Renal cortex interstitium (tissue), 11 donors: Measurements from ENCODE around the gene UVSSA. TPM values are rescaled to one million over a fixed set of nuclear protein-coding genes. Genes with fewer than 3 reads are reported as not detected.

Experiments used
- DNase-seq, 11 donors: peaks; one replicate each; pipeline ENCODE4 v3.0.0-alpha.2; 2013; ENCODE audit warnings: low read depth in 9 of 11, low spot score in 4 of 11; ENCODE audit errors: extremely low read depth in 1 of 11
- polyA plus RNA-seq, 3 donors: library from polyadenylated mRNA; unstranded; fragments of 120-200 nt; gene quantifications; one replicate each; pipeline ENCODE4 v1.2.1, GENCODE V29; 2013; ENCODE audit not compliant: insufficient read length in 3 of 3

The UVSSA gene
- polyA plus RNA-seq, 3 donors, result 8.4 to 36.6 (median 9.2) TPM

DNA sequence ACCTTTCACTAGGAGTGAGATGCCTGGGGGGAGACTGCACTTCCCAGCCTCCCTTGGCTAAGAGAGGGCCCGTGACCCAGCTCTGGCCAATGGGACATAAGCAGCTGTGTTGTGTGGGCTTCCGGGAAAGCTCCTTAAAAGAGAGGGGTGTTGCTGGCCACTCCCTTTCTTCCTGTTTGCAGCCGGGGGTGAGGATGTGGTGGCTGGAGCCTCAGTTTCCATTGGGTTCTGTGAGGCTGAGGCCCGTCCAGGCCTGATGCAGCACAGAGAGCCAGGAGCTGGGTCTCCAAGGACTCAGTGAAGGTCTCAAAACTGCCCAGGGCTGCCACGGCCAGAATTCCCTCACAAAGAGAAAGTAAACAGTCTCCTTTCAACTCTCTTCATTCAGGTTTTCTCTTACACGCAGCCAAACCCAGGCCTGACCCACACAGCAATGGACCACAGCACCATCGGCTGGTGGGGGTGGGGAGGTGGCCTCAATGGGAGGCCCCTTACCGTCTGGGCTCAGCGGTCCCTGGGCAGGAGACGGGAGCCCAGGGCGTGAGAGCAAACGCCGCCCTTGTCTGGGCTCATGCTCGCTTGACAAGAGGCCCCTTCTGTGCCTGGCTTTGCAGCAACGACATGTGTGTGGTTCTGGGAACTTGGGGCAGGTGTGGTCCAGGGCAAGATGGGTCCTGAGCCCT, 52.6 kb downstream of the UVSSA start:
- DNase-seq, result no peak

DNA sequence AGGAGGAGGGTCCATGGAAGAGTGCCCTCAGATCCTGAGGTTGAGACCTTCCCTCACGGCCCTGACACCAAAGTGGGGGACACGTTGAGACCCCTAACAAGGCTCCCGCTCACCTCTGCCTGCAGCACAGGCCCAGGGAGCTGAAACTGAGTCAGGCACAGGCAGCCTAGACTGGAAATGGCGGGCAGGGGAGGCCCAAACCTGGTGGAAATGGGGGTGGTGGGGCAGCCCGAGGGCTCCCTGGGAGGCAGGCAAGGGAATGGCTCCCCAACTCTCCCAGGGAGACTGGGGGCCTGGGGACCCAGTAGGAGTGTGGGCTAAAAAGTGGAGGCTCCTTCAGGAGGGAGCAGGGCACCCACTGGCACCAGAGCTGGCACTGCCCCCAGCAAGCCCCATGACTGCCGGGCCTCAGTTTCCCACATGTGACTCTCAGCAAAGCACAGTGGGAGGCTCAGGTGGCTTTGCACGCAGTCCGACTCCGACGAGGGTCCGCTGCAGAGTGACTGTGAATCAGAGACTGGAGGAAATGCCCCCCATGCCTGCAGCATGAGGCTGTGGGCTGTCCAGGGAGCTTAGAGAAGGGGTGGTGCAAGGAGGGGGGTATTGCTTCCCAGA, 53.3 kb downstream of the UVSSA start:
- DNase-seq, result no peak

DNA sequence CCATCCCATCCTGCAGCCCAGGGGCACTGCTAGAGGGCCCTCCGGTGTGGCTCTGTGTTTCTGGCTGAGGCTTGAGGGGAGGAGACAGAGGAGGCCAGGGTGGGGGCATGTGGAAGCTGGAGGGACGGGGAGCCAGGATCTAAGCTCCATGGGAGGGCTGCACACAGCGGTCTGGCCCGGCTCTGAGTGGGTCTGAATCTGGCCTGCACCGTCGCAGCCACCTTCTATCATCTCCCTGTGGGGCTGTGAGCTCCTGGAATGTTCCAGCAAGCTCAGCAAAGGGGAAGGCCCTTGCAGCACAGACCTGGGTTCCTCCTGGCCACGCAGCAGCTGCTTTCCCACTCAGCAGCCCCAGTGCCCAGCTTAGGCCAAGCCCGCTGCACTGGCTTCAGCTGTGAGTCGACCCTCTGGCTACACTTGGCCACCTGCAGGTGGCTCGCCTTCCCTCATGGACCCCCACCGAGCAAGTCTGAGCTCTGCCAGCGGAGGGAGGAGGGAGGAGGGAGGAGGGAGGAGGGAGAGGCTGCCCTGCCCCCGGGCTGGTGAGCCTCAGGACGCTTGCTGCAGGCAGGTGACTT, 53.9 kb downstream of the UVSSA start:
- no peak for DNase-seq

DNA sequence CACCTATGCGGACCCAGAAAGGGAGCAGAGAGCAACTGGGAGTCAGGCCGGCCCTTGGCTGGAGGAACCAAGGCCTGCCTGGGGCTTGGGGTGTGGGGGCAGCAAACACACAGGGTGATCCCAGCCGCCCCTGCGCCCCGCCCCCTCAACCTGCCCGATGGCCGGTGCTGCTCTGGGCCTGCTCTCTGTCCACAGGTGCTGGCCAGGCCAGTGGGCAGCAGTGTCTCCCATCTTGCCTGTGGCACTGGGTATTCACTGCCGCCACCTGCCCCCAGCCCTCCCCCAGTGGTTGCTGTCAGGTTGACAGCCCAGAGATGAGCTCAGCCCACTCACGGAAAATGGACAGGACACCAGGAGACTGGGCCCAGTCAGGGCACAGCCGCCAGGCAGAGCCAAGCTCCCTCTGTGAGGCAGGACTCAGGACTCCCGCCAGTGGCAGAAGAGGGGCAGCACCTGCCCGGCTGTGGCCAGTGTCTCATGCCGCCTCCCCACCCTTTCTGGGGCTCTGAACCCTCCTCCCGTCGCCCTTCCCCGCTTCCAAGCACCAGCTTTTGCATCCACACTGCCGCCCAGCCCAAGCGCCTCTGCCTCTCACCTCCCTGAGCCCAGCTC, 54.5 kb downstream of the UVSSA start:
- DNase-seq, result no peak

DNA sequence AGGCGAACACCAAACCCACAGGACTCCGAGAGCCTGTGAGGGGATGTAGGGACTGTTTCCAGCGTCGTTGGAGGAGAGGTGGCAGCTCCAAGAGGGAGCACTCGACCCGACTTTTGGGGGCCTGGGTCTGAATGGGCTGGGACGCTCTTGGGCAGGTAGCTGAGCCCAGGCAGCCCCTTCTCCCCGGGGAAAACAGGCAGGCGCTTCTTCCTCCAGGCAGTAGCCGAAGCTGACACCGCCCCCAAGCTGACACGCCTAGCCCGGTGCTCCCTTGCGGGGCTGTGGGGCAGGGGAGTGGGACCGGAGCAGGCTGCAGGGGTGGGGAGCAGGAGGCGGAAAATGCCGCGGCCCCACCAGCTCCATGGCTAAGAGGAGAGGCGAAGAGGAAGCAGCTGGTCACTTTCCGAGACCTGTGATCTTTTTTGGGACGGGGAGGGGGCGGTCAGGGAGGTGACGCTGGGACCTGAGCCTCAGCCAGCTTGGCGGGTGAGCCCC, 55.1 kb downstream of the UVSSA start:
- DNase-seq, result no peak

DNA sequence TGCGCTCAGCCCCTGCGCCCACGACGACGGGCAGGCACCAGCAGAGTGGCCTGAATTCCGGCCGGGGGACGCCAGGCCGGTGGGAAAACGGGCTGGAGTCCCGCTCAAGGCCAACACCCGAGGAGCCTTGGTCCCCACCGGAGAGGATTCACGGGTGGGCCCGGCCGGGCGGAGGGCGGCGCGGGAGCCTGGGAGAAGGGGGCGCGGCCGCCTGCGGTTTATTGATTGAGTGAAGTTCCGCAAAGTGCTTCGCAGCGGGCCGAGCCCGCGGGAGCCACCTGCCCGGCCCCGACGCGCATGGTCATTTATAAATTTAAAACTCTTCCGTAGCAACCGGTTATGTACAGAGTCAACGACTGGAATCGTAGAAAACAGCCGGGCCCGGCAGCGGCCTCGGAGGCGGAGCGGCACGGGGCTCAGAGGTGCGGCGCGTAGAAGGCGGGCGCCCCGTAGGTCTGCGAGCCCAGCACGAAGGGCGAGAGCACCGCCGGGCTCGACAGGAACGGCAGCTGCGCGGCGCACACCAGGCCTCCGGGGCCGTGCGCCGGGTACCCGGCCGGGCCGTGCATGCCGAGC, 55.6 kb downstream of the UVSSA start:
- DNase-seq, result no peak

DNA sequence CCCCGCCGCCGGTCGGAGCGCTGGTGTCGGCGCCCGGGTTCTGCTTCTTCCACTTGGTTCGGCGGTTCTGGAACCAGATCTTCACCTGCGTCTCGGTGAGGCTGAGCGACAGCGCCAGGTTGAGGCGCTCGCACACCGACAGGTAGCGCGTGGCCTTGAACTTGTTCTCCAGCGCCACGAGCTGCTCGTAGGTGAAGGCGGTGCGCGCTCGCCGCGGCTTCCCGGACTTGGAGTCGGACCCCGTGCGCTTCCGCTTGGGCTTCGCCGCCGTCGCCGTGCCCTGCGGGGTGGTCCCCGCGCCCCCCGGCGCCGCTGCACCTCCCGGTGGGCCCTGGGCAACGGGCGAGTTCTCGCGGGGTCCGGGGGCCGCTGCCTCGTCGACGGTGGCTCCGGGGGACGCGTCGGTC, 56.2 kb downstream of the UVSSA start:
- DNase-seq, result no peak

DNA sequence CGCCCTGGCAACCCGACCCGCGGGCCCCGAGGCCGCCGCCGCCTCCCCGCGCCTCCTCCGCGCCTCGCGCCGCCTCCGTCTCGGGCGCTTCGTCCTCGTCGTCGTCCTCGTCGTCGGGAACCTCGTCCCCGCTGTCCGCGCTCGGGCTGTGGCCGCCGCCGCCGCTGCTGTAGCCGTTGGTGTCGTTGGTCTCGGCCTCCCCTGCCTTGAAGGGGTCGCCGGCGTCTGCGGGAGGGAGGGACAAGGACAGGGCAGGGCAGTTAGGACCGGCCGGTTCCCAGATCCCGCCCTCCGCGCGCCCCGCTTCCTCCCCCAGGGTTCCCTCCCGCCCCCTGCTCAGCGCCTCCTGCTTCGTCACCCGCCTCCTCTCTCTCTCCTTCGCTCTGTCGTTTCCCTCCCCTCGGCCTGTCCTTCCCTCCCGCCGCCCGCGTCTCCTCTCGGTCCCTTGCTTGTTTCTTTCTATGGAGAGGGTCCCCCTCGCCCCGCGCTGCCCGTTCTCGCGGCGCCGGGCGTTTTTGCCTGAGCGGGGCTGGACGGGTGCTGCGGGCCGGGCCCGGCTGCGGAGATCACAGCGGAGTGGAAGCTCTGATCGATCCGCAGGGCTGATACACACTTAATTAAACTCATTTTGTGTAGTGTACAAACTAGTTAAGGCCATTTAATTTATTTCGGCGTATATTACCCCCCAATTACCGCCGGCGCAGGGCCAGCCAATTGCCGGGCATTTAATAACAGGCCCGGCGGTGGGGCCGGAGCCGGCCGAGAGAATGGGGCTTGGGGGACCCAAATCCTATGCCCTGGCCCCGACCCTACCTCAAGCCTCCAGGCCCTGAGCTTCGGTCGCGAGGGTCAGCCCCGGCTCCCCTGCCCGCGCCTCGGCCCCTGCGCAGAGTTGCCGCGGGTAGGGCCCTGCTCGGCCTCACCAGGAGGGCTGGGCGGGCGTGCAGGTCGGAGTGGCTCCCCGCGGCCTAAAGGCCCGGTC, 56.9 kb downstream of the UVSSA start:
- DNase-seq, result no peak

DNA sequence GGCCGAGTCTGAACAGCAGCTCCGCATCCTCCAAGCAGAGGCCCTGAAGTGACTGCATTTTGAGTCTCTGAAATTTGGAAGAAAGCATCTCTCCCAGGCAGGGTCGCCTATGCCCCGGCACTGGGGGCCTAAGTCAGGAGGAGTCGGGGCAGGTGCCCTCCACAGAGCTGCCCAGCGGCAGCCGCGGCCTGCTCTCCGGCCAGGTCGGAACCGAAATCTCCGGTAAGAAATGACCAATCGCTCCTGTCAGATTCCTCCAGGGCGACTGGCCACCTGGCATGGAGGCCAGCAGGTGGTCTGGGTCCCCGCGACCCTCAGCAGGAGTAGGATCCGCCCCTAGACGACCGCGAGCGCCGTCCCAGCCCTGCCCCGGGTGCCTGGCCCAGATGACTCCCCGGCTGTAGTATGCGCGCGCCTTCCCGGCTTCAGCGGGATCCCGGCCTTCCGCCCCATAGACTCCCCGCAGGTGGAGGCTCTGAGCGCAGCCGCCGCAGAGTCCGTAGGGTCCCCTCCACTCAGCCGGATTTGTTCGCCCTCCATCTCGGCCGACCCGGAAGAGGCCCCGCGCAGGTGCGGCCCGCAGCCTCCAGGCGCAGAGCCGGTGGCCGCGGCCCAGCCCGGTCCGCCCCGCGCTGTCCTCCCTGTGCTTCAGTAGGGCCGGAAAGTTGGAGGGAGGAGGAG, 57.7 kb downstream of the UVSSA start:
- no peak for DNase-seq

DNA sequence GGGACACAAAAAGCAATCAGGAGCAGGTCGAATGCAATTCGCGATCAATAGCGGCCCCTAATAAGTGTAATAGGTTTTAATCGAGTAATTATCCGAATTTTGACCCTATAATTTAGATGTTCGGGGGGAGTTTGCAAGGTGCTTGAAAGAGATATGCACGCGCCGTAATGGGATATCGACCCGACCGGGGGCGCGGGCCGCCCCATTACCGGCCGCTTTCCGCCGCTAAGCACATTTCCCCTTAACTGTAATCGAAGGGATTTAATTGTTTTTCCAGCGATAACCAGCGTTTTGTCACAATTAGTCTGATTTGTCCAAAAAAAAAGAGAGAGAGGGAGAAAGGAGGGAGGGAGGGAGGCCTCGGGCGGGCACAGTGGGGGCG, 58.2 kb downstream of the UVSSA start:
- DNase-seq, result no peak

DNA sequence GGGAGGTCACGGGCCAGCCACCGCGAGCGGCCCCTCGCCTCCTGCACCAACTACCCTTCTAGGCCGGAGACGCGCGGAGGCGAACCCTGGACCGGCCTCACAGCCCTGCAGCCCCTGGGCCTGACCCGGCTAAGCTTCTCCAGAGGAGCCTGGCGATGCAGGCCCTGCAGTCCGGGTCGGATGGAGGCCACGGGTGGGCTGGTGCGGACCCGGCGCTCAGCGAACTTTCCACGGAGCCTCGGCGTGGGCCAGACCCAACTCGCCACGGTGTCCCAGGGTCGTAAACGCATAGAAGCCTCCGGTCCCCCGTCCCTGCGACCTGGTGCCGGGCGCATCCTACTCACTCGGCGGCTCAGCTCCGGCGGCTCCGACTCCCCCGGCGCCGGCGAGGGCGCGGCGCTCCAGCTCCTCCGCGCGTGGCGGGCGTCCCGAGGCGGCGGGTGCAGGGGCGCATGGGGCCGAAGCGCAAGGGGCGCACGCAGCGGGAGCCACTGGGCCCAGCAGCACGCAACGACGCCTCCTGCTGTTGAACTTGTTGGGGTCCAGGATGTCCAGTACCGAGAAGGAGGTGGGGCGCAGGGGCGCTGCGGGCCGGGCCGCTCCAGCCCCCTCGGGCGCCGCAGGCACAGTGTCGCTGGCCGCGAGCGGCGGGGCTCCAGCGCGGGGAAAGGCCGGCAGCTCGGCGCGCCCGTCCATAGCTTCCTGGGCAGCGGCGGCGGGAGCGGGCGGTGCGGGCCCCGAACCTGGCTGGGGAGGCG, 58.8 kb downstream of the UVSSA start:
- DNase-seq, result no peak

DNA sequence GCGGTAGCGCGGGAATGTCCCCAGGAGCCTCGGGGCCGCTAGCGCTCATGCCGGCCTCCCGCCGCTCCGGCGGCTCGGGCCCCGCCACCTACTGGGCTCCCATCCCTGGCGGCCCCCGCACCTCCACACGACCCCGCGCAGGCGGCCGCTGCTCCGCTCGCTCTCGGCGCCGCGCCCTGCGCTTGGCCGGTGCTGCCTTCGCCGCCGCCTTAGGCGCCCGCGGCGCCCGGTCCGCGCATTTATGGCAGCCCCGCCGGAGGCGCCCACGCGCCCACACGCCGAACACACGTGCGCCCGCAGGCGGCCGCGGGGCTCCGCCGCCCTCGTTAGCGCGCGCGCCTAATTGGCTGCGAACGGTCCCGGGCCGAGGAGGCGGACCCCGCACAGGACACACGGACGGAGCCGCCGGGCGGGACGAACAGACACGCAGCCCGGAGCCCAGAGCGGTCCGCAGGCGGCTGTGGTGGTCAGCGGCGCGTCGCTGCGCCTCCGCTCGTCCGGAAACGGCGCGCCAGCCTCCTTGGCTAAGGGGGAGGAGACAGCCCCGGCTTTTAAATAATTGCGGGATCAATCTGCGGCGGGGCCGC, 59.5 kb downstream of the UVSSA start, which contains the start of gene NKX1-1:
TSS of gene NKX1-1 (minus strand) at position 49 of the 587 bp plus-strand sequence. CDS start at position 49, 0 bp downstream.
- no peak for DNase-seq

DNA sequence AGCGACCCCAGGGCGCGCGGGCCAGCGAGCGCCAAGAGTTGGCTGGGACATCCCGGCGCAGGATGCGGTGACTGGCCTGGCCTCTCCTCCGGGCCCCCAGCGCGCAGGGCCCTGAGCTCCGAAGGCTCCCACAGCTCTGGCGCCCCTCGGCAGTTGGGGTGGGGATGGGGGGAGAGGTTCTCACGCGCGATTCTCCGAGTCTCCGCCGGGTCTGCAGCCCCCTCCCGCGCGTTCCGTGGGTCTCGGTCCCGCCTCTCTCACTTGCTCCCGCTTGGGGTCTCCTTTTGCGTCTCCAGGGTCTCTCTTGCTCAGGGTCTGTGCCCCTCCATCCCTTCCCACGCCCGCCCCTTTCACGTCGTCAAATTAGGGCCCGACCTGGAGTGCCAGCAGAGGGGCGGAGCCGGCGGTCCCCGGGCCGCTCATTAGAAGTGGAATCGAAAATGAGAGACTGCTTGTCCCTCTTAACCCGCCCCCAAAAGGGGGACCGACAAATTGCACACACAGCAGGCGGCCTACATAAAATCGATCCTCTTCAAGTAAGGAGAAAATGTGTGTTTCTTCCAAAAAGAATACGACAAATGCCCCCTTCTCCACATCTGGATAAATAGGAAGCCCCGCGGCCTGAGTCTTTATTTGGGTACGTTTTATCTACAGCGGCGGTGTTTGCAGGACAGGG, 60.1 kb downstream of the UVSSA start:
- no peak for DNase-seq

DNA sequence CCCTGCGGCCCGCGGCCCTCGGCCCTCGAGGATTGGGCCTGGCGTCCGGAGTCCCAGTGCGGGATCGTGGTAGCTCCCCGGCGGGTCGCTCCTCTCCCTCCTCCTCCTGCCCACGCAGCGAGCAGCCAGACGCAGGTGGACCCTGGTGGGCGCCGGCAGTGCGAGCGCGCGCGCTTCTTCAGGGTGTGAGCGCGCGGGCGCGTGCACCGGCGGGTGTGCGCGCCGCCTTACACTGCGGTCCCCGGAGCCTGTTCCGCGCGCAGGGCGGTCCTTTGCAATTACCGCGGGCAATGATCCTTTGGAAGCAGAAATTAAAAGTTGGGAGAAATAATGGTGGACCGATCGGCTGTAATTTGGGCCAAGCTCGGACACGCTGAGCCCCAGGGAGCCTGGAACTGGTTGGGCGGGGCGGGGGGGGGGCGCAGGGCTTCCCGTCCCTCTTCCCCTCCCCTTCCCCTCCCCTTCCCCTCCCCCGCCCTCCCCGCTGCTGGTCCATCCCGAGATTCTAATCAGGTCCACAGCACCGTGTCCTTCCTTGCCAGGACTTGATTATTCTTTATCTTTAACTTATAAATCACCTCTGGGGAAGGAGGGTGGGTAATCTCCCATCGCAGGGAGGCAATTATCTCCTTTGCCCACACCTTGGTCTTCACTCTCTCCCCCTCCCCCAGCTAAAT, 60.8 kb downstream of the UVSSA start:
- DNase-seq, result no peak

DNA sequence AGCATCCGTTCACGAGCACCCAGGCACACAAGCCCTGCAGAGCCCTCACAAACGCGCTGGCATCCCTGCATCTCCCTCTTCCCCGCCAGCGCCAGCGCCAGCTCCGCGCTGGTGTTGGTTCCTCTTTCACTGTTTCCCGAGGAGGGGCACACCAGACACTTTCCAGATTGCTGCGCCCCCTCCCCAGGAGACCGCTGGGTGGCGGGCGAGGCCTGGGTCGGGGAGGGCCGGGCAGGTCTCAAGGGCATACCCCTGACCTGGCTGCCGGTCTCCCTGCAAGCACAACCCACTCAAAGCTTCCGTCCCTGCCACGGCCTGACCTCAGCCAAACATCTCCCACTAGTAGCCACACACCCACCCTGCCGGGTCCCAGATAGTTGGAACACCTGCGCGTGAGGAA, 61.4 kb downstream of the UVSSA start:
- DNase-seq, result no peak

DNA sequence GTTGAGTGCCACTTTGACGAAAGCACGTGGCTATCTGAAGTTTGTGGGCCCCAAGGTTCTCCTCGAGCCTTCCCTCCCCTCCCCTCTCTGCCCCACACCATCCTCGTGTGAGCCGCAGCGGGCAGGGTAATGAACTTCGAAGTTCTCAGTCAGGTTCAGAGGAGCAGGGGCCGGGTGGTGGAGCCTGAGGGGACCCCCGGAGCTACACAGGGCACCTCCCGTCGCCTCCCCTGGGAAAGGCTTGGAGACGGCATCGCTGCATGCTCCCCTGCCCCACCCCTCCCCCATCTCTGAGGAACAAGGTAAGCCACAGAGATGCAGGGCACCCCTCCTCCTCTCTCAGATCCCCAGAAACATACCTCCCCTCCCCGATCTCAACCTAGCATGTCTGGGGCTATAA, 62.1 kb downstream of the UVSSA start:
- DNase-seq, result no peak
